Measurements from ENCODE around the gene RCAN1. TPM values are rescaled to one million over a fixed set of nuclear protein-coding genes. Genes with fewer than 3 reads are reported as not detected.

Gene RCAN1
- polyA plus RNA-seq, 1 donor (not counting 4 experiments of a cell fraction or from before 2014, with no cell fraction given), result 21.3 TPM

DNA sequence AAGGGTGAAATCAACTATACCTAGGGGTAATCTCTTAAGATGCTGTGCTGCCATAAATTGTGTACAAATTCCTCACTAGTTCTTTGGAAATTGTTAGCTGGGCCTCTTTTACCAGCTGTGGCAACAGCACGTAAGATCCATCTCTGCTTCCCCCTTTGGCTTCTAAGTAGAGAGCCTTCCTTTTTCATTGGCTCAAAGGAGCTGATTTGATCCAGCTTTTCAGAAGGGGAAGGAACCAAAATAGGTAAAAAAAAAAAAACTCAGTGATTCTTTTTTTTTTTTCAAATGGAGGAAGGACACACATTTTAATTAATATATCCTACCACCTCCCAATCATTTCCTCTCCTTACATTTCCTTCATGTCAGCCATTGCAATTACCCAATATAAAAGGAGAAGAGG lies 4.0 kb upstream of the RCAN1 start:
- no peak overlapping the region for H2AFZ ChIP-seq (ENCODE audit: control insufficient read depth, low read length)
- DNase-seq (ENCODE audit: low read depth, low spot score) (no peak), FAIRE-seq (no peak)
- peaks cover 7% of the 10 kb centered on the region for H3K27me3 ChIP-seq (ENCODE audit: control insufficient read depth, extremely low read depth, insufficient read depth, low read length)
- H3K27ac ChIP-seq (ENCODE audit: control insufficient read depth, insufficient read depth, low read length), result no peak overlapping the region
- H3K9ac ChIP-seq (ENCODE audit: control insufficient read depth, extremely low read depth, insufficient read depth, low read length), result no peak overlapping the region
- no peaks in the 10 kb centered on the region for H3K4me1 ChIP-seq (ENCODE audit: control insufficient read depth, extremely low read depth, insufficient read depth, low read length)
- TF ChIP-seq CTCF (optimal IDR thresholded peaks at IDR 0.05 in 1 of 3, IDR thresholded peaks at IDR 0.05 in 1 of 3, conservative IDR thresholded peaks at IDR 0.05 in 1 of 3; ENCODE audit: extremely low read depth in 1 of 3, insufficient read depth in 2 of 3, low read length in 3 of 3) (no peak), EZH2 (IDR thresholded peaks at IDR 0.05; ENCODE audit: low read length) (no peak)
- H3K9me3 ChIP-seq (ENCODE audit: control insufficient read depth, low read depth, low read length), result no peaks in the 10 kb centered on the region
- no peak overlapping the region for H3K4me2 ChIP-seq (ENCODE audit: control insufficient read depth, extremely low read depth, insufficient read depth, low read depth, low read length)
- H3K79me2 ChIP-seq (ENCODE audit: control insufficient read depth, insufficient read depth, low read length), result no peaks in the 10 kb centered on the region
- no peaks in the 10 kb centered on the region for H4K20me1 ChIP-seq (ENCODE audit: control insufficient read depth, extremely low read depth, insufficient read depth, low read length)
- H3K4me3 ChIP-seq (ENCODE audit: control insufficient read depth in 2 of 3, extremely low read depth in 1 of 3, insufficient read depth in 2 of 3, low read depth in 1 of 3, low read length in 3 of 3), result no peak overlapping the region
- dilution Hi-C loops (cut with MboI; ENCODE audit: extremely low pct_ligation_motif_present, low sequenced_read_pairs), result no loop called here
- H3K9me1 ChIP-seq (ENCODE audit: control insufficient read depth, extremely low read depth, insufficient read depth, low read length), result no peaks in the 10 kb centered on the region
- H3K36me3 ChIP-seq (ENCODE audit: control insufficient read depth in 2 of 2, extremely low read depth in 1 of 2, insufficient read depth in 2 of 2, low read length in 2 of 2), result no peaks in the 10 kb centered on the region

DNA sequence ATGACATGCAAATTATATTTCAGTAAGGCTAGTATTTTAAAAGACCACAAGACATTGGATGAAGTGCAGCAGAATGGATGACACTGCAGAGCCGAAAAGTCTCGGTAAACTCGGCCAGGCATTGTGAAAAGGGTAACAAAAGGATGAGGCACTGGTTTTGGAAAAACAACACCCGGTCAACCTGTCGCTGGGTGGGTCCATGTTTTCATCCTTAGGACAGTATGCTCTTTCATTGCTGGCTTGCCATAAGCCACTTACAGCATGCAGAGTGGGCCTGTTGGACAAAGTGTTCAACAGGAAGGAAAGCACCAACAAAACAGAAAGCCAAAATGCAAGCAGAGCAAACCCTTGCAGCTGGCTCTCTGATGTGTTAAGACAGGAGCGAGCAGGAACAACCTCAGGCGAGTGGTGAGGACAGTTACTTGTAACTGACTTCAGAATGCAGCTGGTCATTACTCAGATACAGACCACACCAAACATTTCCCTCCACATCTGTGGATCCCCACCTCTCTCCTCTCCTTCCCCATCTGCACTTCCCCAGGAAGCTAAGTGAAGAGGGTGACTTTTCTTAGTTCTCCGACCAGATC lies 2.9 kb upstream of the RCAN1 start:
- H3K9ac ChIP-seq (ENCODE audit: control insufficient read depth, extremely low read depth, insufficient read depth, low read length), result no peak overlapping the region
- no peaks in the 10 kb centered on the region for H4K20me1 ChIP-seq (ENCODE audit: control insufficient read depth, extremely low read depth, insufficient read depth, low read length)
- dilution Hi-C loops (cut with MboI; ENCODE audit: extremely low pct_ligation_motif_present, low sequenced_read_pairs), result no loop called here
- H3K79me2 ChIP-seq (ENCODE audit: control insufficient read depth, insufficient read depth, low read length), result no peaks in the 10 kb centered on the region
- H3K4me2 ChIP-seq (ENCODE audit: control insufficient read depth, extremely low read depth, insufficient read depth, low read depth, low read length), result no peak overlapping the region
- no peaks in the 10 kb centered on the region for H3K9me1 ChIP-seq (ENCODE audit: control insufficient read depth, extremely low read depth, insufficient read depth, low read length)
- H3K27me3 ChIP-seq (ENCODE audit: control insufficient read depth, extremely low read depth, insufficient read depth, low read length), result peaks cover 2% of the 10 kb centered on the region
- no peak overlapping the region for H2AFZ ChIP-seq (ENCODE audit: control insufficient read depth, low read length)
- H3K27ac ChIP-seq (ENCODE audit: control insufficient read depth, insufficient read depth, low read length), result no peak overlapping the region
- no peaks in the 10 kb centered on the region for H3K9me3 ChIP-seq (ENCODE audit: control insufficient read depth, low read depth, low read length)
- no peak for TF ChIP-seq CTCF (optimal IDR thresholded peaks at IDR 0.05 in 1 of 3, IDR thresholded peaks at IDR 0.05 in 1 of 3, conservative IDR thresholded peaks at IDR 0.05 in 1 of 3; ENCODE audit: extremely low read depth in 1 of 3, insufficient read depth in 2 of 3, low read length in 3 of 3)
- TF ChIP-seq EZH2 (IDR thresholded peaks at IDR 0.05; ENCODE audit: low read length), result no peak
- no peak overlapping the region for H3K4me3 ChIP-seq (ENCODE audit: control insufficient read depth in 2 of 3, extremely low read depth in 1 of 3, insufficient read depth in 2 of 3, low read depth in 1 of 3, low read length in 3 of 3)
- DNase-seq (ENCODE audit: low read depth, low spot score), result no peak
- H3K4me1 ChIP-seq (ENCODE audit: control insufficient read depth, extremely low read depth, insufficient read depth, low read length), result no peaks in the 10 kb centered on the region
- no peak for FAIRE-seq
- H3K36me3 ChIP-seq (ENCODE audit: control insufficient read depth in 2 of 2, extremely low read depth in 1 of 2, insufficient read depth in 2 of 2, low read length in 2 of 2), result no peaks in the 10 kb centered on the region
